GM19035 (cell line): ENCODE data around the gene IL1RAPL1.

Experiments
- ATAC-seq: cut with Tn5 transposase; IDR thresholded peaks from one replicate; pipeline ENCODE4 v1.9.1; 2021; ENCODE audit not compliant: unreplicated experiment

The IL1RAPL1 gene

GRCh38 chrX:29617276-29617675 lies 1030.0 kb downstream of the IL1RAPL1 start:
- no peak for ATAC-seq

- no peak for ATAC-seq
Measured at GRCh38 chrX:29617725-29618124, 1030.5 kb downstream of the IL1RAPL1 start.

GRCh38 chrX:29627833-29628232 lies 1040.6 kb downstream of the IL1RAPL1 start:
- no peak for ATAC-seq

GRCh38 chrX:29634516-29634915 lies 1047.3 kb downstream of the IL1RAPL1 start:
- no peak for ATAC-seq

- no peak for ATAC-seq
Measured at GRCh38 chrX:29636331-29636730, 1049.1 kb downstream of the IL1RAPL1 start.

GRCh38 chrX:29640106-29640505 lies 1052.9 kb downstream of the IL1RAPL1 start:
- no peak for ATAC-seq

- no peak for ATAC-seq
Measured at GRCh38 chrX:29641461-29641860, 1054.2 kb downstream of the IL1RAPL1 start.

- ATAC-seq, result no peak
Measured at GRCh38 chrX:29643181-29643580, 1055.9 kb downstream of the IL1RAPL1 start.

- no peak for ATAC-seq
Measured at GRCh38 chrX:29648161-29648560, 1060.9 kb downstream of the IL1RAPL1 start.

GRCh38 chrX:29652484-29652883 lies 1065.2 kb downstream of the IL1RAPL1 start:
- ATAC-seq, result no peak

- no peak for ATAC-seq
Measured at GRCh38 chrX:29653721-29654120, 1066.5 kb downstream of the IL1RAPL1 start.

GRCh38 chrX:29659911-29660310 lies 1072.7 kb downstream of the IL1RAPL1 start:
- no peak for ATAC-seq

GRCh38 chrX:29661290-29661689 lies 1074.0 kb downstream of the IL1RAPL1 start:
- no peak for ATAC-seq

GRCh38 chrX:29662101-29662500 lies 1074.9 kb downstream of the IL1RAPL1 start:
- no peak for ATAC-seq

GRCh38 chrX:29662759-29663503 lies 1075.7 kb downstream of the IL1RAPL1 start:
- ATAC-seq, result peak; percentile 65

- ATAC-seq, result no peak
Measured at GRCh38 chrX:29665532-29665931, 1078.3 kb downstream of the IL1RAPL1 start.

GRCh38 chrX:29666366-29666765 lies 1079.1 kb downstream of the IL1RAPL1 start:
- no peak for ATAC-seq

- no peak for ATAC-seq
Measured at GRCh38 chrX:29671421-29671820, 1084.2 kb downstream of the IL1RAPL1 start.

GRCh38 chrX:29687687-29688086 lies 1100.4 kb downstream of the IL1RAPL1 start:
- ATAC-seq, result no peak

- ATAC-seq, result no peak
Measured at GRCh38 chrX:29690061-29690460, 1102.8 kb downstream of the IL1RAPL1 start.

- ATAC-seq, result no peak
Measured at GRCh38 chrX:29691044-29691443, 1103.8 kb downstream of the IL1RAPL1 start.

- no peak for ATAC-seq
Measured at GRCh38 chrX:29693912-29694311, 1106.7 kb downstream of the IL1RAPL1 start.

- no peak for ATAC-seq
Measured at GRCh38 chrX:29699239-29699638, 1112.0 kb downstream of the IL1RAPL1 start.
